Neural cell (in vitro differentiated cells): ENCODE results near the gene HERC2. TPM values are rescaled to one million over a fixed set of nuclear protein-coding genes. Genes with fewer than 3 reads are reported as not detected.

Experiments used
- H2AFZ ChIP-seq: fragments of 200-600, 300-800 bp; sonication (generic), shearing (Covaris generic); 2 replicates; pipeline ENCODE4 v1.6.0; 2014; ENCODE audit warnings: low read depth, mild to moderate bottlenecking, antibody characterized with exemption, low read length, moderate library complexity
- H3F3A ChIP-seq: fragments of 200-600 bp; shearing (Covaris generic); 2 replicates; pipeline ENCODE4 v1.6.1; 2016; ENCODE audit warnings: mild to moderate bottlenecking, moderate library complexity, mixed read lengths, antibody characterized with exemption, low read length; ENCODE audit not compliant: insufficient read depth, poor library complexity, severe bottlenecking
- H3K27ac ChIP-seq: fragments of 200-600, 300-800 bp; sonication (generic), shearing (Covaris generic); 2 replicates; pipeline ENCODE4 v1.5.1; 2014; ENCODE audit warnings: mild to moderate bottlenecking, low read length, moderate library complexity
- H3K27me3 ChIP-seq: fragments of 300-800, 200-600 bp; sonication (generic), shearing (Covaris generic); 2 replicates; pipeline ENCODE4 v1.6.0; 2014; ENCODE audit warnings: mild to moderate bottlenecking, low read depth, low read length, moderate library complexity; ENCODE audit not compliant: insufficient read depth
- H3K36me3 ChIP-seq: fragments of 300-800, 200-600 bp; sonication (generic), shearing (Covaris generic); 2 replicates; pipeline ENCODE4 v1.5.1; 2014; ENCODE audit warnings: mild to moderate bottlenecking, antibody characterized with exemption, low read length, moderate library complexity; ENCODE audit not compliant: insufficient read depth
- H3K4me2 ChIP-seq: fragments of 300-800, 200-600 bp; sonication (generic), shearing (Covaris generic); 2 replicates; pipeline ENCODE4 v1.6.0; 2014; ENCODE audit warnings: mild to moderate bottlenecking, low read length
- H3K4me3 ChIP-seq: fragments of 300-800, 200-600 bp; sonication (generic), shearing (Covaris generic); 2 replicates; pipeline ENCODE4 v1.5.1; 2014; ENCODE audit warnings: mild to moderate bottlenecking, low read length, moderate library complexity
- H3K79me2 ChIP-seq: fragments of 200-600 bp; shearing (Covaris generic); replicated peaks from 2 replicates; pipeline ENCODE4 v1.6.0; 2014; ENCODE audit warnings: mild to moderate bottlenecking, low read length, moderate library complexity; ENCODE audit not compliant: insufficient read depth
- H3K9ac ChIP-seq: fragments of 300-800, 200-600 bp; sonication (generic), shearing (Covaris generic); 2 replicates; pipeline ENCODE4 v1.6.1; 2016; ENCODE audit warnings: mild to moderate bottlenecking, low read length, mixed read lengths
- H3K9me2 ChIP-seq: fragments of 200-600 bp; shearing (Covaris generic); 2 replicates; pipeline ENCODE4 v1.6.1; 2016; ENCODE audit warnings: mild to moderate bottlenecking, low read length, mixed read lengths; ENCODE audit not compliant: insufficient read depth
- H3K9me3 ChIP-seq: fragments of 200-600, 300-800 bp; sonication (generic), shearing (Covaris generic); 2 replicates; pipeline ENCODE4 v1.6.1; 2016; ENCODE audit warnings: mild to moderate bottlenecking, mixed run types, low read length, moderate library complexity, mixed read lengths
- H4K20me1 ChIP-seq: fragments of 200-600 bp; shearing (Covaris generic); 2 replicates; pipeline ENCODE4 v1.6.1; 2016; ENCODE audit warnings: mild to moderate bottlenecking, mixed run types; ENCODE audit not compliant: insufficient read depth
- CTCF ChIP-seq: fragments of 450-650 bp; IDR thresholded peaks from 2 replicates; pipeline ENCODE4 v1.5.1; 2014; ENCODE audit warnings: antibody characterized with exemption, mild to moderate bottlenecking, moderate library complexity; ENCODE audit not compliant: poor library complexity, severe bottlenecking
- EP300 ChIP-seq: fragments of 450-650 bp; conservative IDR thresholded peaks from 2 replicates; pipeline ENCODE4 v1.6.1; 2014; ENCODE audit warnings: antibody characterized with exemption, mild to moderate bottlenecking, moderate library complexity; ENCODE audit not compliant: poor library complexity, severe bottlenecking
- EZH2 ChIP-seq: fragments of 200-600, 300-800 bp; shearing (Covaris generic), sonication (generic); IDR thresholded peaks from 2 replicates; pipeline ENCODE4 v1.6.1; 2014; ENCODE audit warnings: antibody characterized with exemption, low read length, borderline replicate concordance, mild to moderate bottlenecking; ENCODE audit not compliant: insufficient read depth, poor library complexity, severe bottlenecking
- MXI1 ChIP-seq: fragments of 450-650 bp; conservative IDR thresholded peaks from 2 replicates; pipeline ENCODE4 v1.6.1; 2014; ENCODE audit warnings: antibody characterized with exemption, mild to moderate bottlenecking; ENCODE audit not compliant: poor library complexity, severe bottlenecking
- POLR2AphosphoS5 ChIP-seq: IDR thresholded peaks from 2 replicates; pipeline ENCODE4 v1.6.1; 2012
- RAD21 ChIP-seq: fragments of 450-650 bp; conservative IDR thresholded peaks from 2 replicates; pipeline ENCODE4 v1.6.1; 2014; ENCODE audit warnings: antibody characterized with exemption, mild to moderate bottlenecking, moderate library complexity
- REST ChIP-seq: IDR thresholded peaks from 2 replicates; pipeline ENCODE4 v1.6.1; 2012; ENCODE audit warnings: borderline replicate concordance
- SMC3 ChIP-seq: fragments of 450-650 bp; conservative IDR thresholded peaks from 2 replicates; pipeline ENCODE4 v1.6.1; 2014; ENCODE audit warnings: antibody characterized with exemption, mild to moderate bottlenecking, moderate library complexity; ENCODE audit not compliant: poor library complexity
- TAF1 ChIP-seq: IDR thresholded peaks from 2 replicates; pipeline ENCODE4 v1.6.1; 2012; ENCODE audit warnings: low read depth
- polyA plus RNA-seq: library from polyadenylated mRNA; depleted of rRNA; stranded (reverse); fragments of >200 nt; gene quantifications from 2 replicates; pipeline ENCODE4 v1.2.3, GENCODE V29; 2014

The HERC2 gene
- polyA plus RNA-seq, 1 donor from 2014 or later, result 47.3 TPM

GRCh38 chr15:28107904-28108275, 214.1 kb downstream of the HERC2 start:
- Histone ChIP-seq H2AFZ (no peak overlapping the region), H3F3A (no peaks in the 10 kb centered on the region), H3K4me2 (no peak overlapping the region), H3K9me2 (no peaks in the 10 kb centered on the region), H3K27me3 (peaks cover 32% of the 10 kb centered on the region), H3K27ac (no peak overlapping the region), H3K9me3 (no peaks in the 10 kb centered on the region), H3K79me2 (no peaks in the 10 kb centered on the region), H3K36me3 (no peaks in the 10 kb centered on the region), H3K9ac (no peak overlapping the region), H4K20me1 (no peaks in the 10 kb centered on the region), H3K4me3 (no peak overlapping the region)
- TF ChIP-seq EZH2 (no peak), POLR2AphosphoS5 (no peak), CTCF (no peak), EP300 (no peak), TAF1 (no peak), REST (no peak), RAD21 (no peak), MXI1 (no peak), SMC3 (no peak)

GRCh38 chr15:28107111-28107903, 214.7 kb downstream of the HERC2 start:
- no peak overlapping the region for H3K9ac ChIP-seq
- H3K9me3 ChIP-seq, result no peaks in the 10 kb centered on the region
- H3K9me2 ChIP-seq, result no peaks in the 10 kb centered on the region
- H3F3A ChIP-seq, result no peaks in the 10 kb centered on the region
- peak overlapping the region; percentile 55 for H3K4me3 ChIP-seq
- no peaks in the 10 kb centered on the region for H3K36me3 ChIP-seq
- H2AFZ ChIP-seq, result no peak overlapping the region
- H3K4me2 ChIP-seq, result no peak overlapping the region
- no peak overlapping the region for H3K27ac ChIP-seq
- H3K27me3 ChIP-seq, result peaks cover 32% of the 10 kb centered on the region
- TF ChIP-seq EP300 (no peak), RAD21 (no peak), SMC3 (no peak), TAF1 (no peak), POLR2AphosphoS5 (no peak), REST (no peak), CTCF (no peak), EZH2 (no peak), MXI1 (no peak)
- no peaks in the 10 kb centered on the region for H4K20me1 ChIP-seq
- no peaks in the 10 kb centered on the region for H3K79me2 ChIP-seq
